Retinal pigment epithelial cell (primary cell): ENCODE data around the gene OR2S2.

Source experiments
- DNase-seq: peaks from one replicate; pipeline ENCODE4 v3.0.0-alpha.2; 2010; ENCODE audit warnings: low read depth
- H3K4me3 ChIP-seq: 2 replicates; pipeline ENCODE4 v1.5.1; 2011; ENCODE audit warnings: mild to moderate bottlenecking, low read length, control low read depth, moderate library complexity
- CTCF ChIP-seq: conservative IDR thresholded peaks from 2 replicates; pipeline ENCODE4 v1.5.1; 2011; ENCODE audit warnings: low read depth, low read length, control low read depth, inconsistent platforms

The OR2S2 gene

GRCh38 chr9:35933550-35934067, 24.3 kb downstream of the OR2S2 start:
- H3K4me3 ChIP-seq = no peak overlapping the region
- no peak for DNase-seq
- TF ChIP-seq CTCF = no peak

- H3K4me3 ChIP-seq = no peak overlapping the region
- no peak for DNase-seq
- TF ChIP-seq CTCF = no peak
Observed at GRCh38 chr9:35932735-35933134, 25.2 kb downstream of the OR2S2 start.

- TF ChIP-seq CTCF = no peak
- no peak overlapping the region for H3K4me3 ChIP-seq
- DNase-seq = no peak
Observed at GRCh38 chr9:35930989-35931388, 27.0 kb downstream of the OR2S2 start.

DNA sequence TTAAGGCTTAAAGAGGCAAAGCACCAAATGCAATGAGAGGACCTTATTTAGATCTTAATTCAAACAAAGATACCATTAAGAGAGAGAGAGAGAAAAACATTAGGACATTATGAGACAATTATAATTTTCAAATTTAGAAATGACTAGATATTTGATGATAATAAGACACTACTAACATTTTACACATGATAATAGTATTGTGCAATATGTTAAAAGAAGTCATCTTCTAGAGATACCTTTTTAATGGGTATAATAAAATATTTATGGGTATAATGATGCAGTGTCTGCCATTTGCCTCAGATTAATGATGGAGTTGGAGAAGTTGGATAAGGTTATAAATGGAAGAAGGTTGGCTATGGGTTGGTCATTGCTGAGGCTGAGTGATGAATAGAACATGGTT, 27.4 kb downstream of the OR2S2 start:
- TF ChIP-seq CTCF = no peak
- no peak for DNase-seq

GRCh38 chr9:35929453-35929718, 28.6 kb downstream of the OR2S2 start:
- no peak overlapping the region for H3K4me3 ChIP-seq
- TF ChIP-seq CTCF = no peak
- no peak for DNase-seq

More for the DNA sequence above, 27.4 kb downstream of the OR2S2 start:
- no peak overlapping the region for H3K4me3 ChIP-seq

GRCh38 chr9:35928591-35929452, 29.1 kb downstream of the OR2S2 start:
- no peak overlapping the region for H3K4me3 ChIP-seq
- no peak for DNase-seq
- TF ChIP-seq CTCF = no peak
